ENCODE measurements around the gene TMEM132A. TPM values are rescaled to one million over a fixed set of nuclear protein-coding genes. Genes with fewer than 3 reads are reported as not detected.

The TMEM132A gene
- total RNA-seq, 1 experiment from 2014 or later, result 114 TPM

GRCh38 chr11:60944490-60945294, 20.4 kb downstream of the TMEM132A start:
- peak; percentile 55 for ATAC-seq

GRCh38 chr11:60945295-60945667, 21.0 kb downstream of the TMEM132A start:
- ATAC-seq (no peak), DNase-seq (ENCODE audit: low spot score) (no peak)
- POLR2A ChIA-PET, result no interaction called here
- H3K9me3 Mint-ChIP-seq, result no peaks in the 10 kb centered on the region
- no peaks in the 10 kb centered on the region for H3K36me3 Mint-ChIP-seq
- H3K27me3 Mint-ChIP-seq (ENCODE audit: low read depth), result peaks cover 18% of the 10 kb centered on the region
- no peak for TF ChIP-seq EMX1 (CRISPR knock-in tag; IDR thresholded peaks at IDR 0.05)
- TF ChIP-seq CREB1 (CRISPR knock-in tag; IDR thresholded peaks at IDR 0.05), result no peak
- TF ChIP-seq ZSCAN18 (CRISPR knock-in tag; IDR thresholded peaks at IDR 0.05), result no peak
- TF ChIP-seq ZBTB43 (CRISPR knock-in tag; IDR thresholded peaks at IDR 0.05), result no peak
- no peak for TF ChIP-seq TP53 (CRISPR knock-in tag; IDR thresholded peaks at IDR 0.05)
- TF ChIP-seq IRF1 (CRISPR knock-in tag; IDR thresholded peaks at IDR 0.05), result no peak
- no peak for TF ChIP-seq PREB (CRISPR knock-in tag; IDR thresholded peaks at IDR 0.05; ENCODE audit: borderline replicate concordance)
- TF ChIP-seq FOXK1 (CRISPR knock-in tag; IDR thresholded peaks at IDR 0.05), result no peak
- no peak for TF ChIP-seq ZNF671 (CRISPR knock-in tag; IDR thresholded peaks at IDR 0.05)
- TF ChIP-seq USF1 (CRISPR knock-in tag; IDR thresholded peaks at IDR 0.05), result no peak
- no peak for TF ChIP-seq NFATC4 (CRISPR knock-in tag; IDR thresholded peaks at IDR 0.05)
- H3K4me3 Mint-ChIP-seq, result no peak overlapping the region
- H3K4me1 Mint-ChIP-seq, result peaks cover 23% of the 10 kb centered on the region
- CTCF ChIA-PET, result interaction anchor here (0.8 to 1.6 kb wide), 6 partner anchors 10 to 242 kb away, joined by 3 to 5 read pairs (median 4); no protein-coding TSS in a partner anchor
- no peak overlapping the region for H3K27ac Mint-ChIP-seq

More at GRCh38 chr11:60944490-60945294, 20.4 kb downstream of the TMEM132A start:
- Mint-ChIP-seq H3K27me3 (ENCODE audit: low read depth) (peaks cover 12% of the 10 kb centered on the region), H3K9me3 (no peaks in the 10 kb centered on the region), H3K4me1 (peaks cover 20% of the 10 kb centered on the region), H3K36me3 (no peaks in the 10 kb centered on the region), H3K27ac (no peak overlapping the region), H3K4me3 (no peak overlapping the region)
- TF ChIP-seq TP53 (CRISPR knock-in tag; IDR thresholded peaks at IDR 0.05), result no peak
- TF ChIP-seq ZNF396 (CRISPR knock-in tag; IDR thresholded peaks at IDR 0.05; ENCODE audit: borderline replicate concordance), result no peak
- no peak for TF ChIP-seq ATF2 (CRISPR knock-in tag; IDR thresholded peaks at IDR 0.05; ENCODE audit: borderline replicate concordance, low read depth)
- TF ChIP-seq CTCF (IDR thresholded peaks at IDR 0.05), result 0 out of 2 replicates have a peak, but pooled peaks have one; percentile 14
- no peak for TF ChIP-seq ZNF317 (CRISPR knock-in tag; IDR thresholded peaks at IDR 0.05; ENCODE audit: borderline replicate concordance, low read depth)
- DNase-seq (ENCODE audit: low spot score), result no peak
- POLR2A ChIA-PET, result no interaction called here
- CTCF ChIA-PET, result interaction anchor here (0.8 to 1.6 kb wide), 6 partner anchors 10 to 243 kb away, joined by 3 to 5 read pairs (median 4); no protein-coding TSS in a partner anchor
